IPS-18c (cell line): ENCODE measurements around the gene FKBP10.

Source experiments
- H3K4me3 ChIP-seq: 2 replicates; pipeline ENCODE4 v1.7.0; 2013; ENCODE audit warnings: low read depth, mild to moderate bottlenecking, low read length, moderate library complexity; ENCODE audit not compliant: insufficient read depth
- H3K9me3 ChIP-seq: one replicate; pipeline ENCODE4 v1.6.1; 2013; ENCODE audit warnings: mild to moderate bottlenecking, low read length, moderate library complexity; ENCODE audit not compliant: control insufficient read depth, insufficient read depth

FKBP10 gene

DNA sequence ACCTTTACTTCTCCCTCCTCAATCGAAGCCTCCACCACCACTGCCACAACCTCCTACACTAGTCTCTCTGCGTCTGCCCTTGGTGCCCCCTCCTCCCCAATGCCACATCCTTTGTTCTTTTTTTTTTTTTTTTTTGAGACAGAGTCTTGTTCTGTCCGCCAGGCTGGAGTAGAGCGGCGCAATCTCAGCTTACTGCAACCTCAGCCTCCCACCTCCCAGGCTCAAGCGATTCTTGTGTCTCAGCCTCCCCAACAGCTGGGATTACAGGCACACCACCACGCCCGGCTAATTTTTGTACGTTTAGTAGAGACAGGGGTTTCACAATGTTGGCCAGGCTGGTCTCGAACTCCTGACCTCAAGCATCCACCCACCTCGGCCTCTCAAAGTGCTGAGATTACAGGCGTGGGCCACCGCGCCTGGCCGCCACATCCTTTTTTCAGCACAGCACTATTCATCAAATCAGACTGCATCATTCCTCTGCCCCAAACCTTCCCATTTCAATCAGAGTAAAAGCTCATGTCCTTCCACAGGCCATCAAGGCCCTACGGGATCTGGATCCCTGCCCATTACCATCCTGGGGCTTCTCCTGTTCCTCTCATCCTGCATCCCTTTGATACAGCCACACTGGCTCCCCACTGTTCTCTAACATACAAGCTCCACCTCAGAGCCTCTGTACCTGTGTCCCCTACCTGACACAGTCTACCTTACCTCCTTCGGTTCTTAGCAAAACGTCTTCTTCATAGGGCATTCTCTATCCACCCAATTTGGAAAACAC is 50.5 kb downstream of the FKBP10 start:
- Histone ChIP-seq H3K9me3 (no peaks in the 10 kb centered on the region), H3K4me3 (peak overlapping the region; percentile 96)

DNA sequence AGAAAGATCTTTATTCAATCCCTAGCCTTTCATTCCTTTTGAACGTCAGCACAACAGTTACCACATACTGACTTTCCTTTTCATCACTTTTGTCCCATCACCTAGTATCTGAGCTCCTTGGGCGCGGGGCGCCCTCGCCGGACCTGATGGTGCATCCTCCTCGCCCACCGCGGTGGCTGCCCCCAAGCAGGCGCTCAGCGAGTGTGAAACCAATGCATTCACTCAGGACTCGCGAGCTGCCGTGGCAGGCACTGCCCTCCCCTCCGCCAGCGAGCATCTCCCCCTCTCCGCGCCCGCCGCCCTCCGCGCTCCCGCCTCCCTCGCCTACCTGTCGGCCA is 51.7 kb downstream of the FKBP10 start:
- H3K4me3 ChIP-seq = peak overlapping the region; percentile 96
- H3K9me3 ChIP-seq = no peaks in the 10 kb centered on the region

DNA sequence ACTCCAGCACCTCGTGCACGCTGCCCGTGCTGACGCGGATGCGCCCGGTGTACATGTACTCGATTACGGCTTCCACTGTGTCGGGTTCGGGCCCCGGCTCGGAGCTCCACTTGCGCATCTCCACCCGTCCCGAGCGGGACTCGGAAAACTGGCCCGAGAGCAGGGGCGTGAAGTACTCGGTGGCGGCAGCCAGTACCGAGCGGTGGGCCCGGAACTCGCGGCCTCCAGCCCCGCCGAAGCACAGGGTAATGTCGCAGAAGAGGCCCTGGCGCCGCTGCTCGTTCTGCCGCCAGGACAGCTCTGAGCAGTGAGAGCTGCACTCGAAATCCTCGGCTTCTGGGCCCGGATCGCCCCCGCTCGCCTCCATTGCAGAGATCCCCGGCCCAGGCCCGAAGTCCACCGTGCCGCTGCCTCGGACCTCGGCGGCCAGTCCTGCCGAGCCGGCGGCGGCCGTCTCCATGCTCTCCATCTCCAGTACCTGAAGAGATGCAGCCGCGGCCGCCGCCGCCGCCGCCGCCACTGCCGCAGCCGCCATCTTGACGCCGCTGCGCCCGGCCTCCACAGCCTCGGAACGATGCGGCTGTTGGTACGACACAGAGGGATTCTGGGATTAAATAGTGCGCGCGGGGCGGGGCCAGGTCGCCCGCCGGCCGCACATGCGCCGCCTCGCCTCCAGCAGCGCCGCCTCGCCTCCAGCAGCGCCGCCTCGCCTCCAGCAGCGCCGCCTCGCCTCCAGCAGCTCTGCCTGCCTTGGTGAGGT is 52.2 kb downstream of the FKBP10 start, which contains the start of gene KLHL11:
TSS of gene KLHL11 (minus strand) at position 588 of the 760 bp plus-strand sequence. CDS start at position 535, 53 bp downstream.
- no peaks in the 10 kb centered on the region for H3K9me3 ChIP-seq
- H3K4me3 ChIP-seq = peak within 1 kb of the TSS; percentile 96

DNA sequence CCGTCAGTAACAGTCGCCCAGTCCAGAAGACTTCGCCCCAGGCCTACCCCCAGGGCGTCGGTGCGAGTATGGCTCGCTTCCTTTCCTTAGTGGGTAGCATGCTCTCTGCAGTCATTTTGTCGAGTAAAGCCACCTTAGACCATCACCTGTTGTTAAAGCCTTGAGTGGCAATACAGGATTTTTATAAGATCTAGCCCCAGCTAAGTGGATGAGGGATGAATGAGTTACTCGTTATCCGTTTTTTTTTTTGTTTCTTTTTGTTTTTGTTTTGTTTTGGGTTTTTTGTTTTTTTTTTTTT is 52.7 kb downstream of the FKBP10 start:
- peak overlapping the region; percentile 21 for H3K4me3 ChIP-seq
- no peaks in the 10 kb centered on the region for H3K9me3 ChIP-seq

- no peaks in the 10 kb centered on the region for H3K9me3 ChIP-seq
- no peak overlapping the region for H3K4me3 ChIP-seq
These were observed 55.8 kb downstream of the FKBP10 start for GRCh38 chr17:41868568-41868967.

DNA sequence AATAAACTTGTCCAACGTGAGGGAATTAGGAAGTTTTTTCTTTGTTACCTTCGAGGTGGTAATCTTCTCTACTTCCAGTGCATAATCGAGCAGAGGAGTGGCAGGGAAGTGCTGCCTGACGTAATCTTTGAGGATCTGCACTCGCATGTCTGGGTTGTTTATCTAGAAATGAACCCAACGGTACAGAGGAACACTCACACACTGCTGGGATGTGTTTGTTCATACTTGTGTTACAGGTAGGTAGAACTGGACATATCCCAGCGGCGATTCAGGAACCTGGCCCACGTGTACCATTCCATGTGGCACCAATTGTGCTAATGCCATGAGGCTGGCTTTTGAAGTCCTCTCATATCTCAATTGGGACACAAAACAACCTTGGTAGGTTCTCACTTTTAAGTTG is 56.6 kb downstream of the FKBP10 start:
- Histone ChIP-seq H3K9me3 (no peaks in the 10 kb centered on the region), H3K4me3 (no peak overlapping the region)

DNA sequence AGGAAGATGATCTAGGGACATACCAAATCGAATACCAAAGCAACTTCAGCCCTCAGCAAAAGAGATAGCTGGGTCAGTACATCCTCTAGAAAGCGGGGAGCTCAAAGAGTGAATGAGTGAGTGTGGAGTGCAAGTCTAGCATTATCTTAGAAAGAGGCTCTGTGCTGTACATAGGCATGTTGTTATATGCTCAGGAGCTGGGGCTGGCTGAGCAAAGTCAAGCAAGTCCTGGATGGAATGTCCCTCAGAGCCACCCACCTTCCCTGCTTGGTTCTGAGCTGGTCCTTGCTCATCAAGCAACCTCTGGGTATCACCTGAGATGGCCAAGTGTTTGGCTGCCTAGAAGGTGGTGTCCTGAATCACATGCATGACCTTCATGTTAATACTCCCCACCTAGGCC is 57.3 kb downstream of the FKBP10 start:
- no peak overlapping the region for H3K4me3 ChIP-seq

GRCh38 chr17:41870627-41871026 is 57.8 kb downstream of the FKBP10 start:
- H3K4me3 ChIP-seq = no peak overlapping the region
- H3K9me3 ChIP-seq = no peaks in the 10 kb centered on the region

More for the DNA sequence above, 57.3 kb downstream of the FKBP10 start:
- H3K9me3 ChIP-seq = no peaks in the 10 kb centered on the region

DNA sequence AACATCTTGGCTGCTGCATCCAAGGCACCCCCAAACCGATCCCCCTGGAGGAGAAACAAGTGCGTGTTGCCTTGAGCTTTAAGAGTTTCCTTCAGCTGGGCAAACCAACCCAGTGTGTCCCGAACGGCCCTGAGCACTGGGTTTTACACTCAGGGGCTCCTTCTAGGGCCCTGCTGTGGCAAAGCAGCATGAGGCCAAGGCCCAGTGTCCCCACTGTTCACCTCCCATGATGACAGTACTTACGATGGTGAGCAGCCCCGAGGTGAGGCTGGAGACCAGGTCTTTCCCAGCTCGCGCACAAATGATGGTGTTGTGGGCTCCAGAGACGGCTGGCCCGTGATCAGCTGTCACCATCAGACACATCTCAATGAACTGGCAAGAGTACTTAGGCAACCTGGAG is 59.0 kb downstream of the FKBP10 start:
- H3K9me3 ChIP-seq = no peaks in the 10 kb centered on the region
- no peak overlapping the region for H3K4me3 ChIP-seq
